Hair follicle dermal papilla cell (primary cell): ENCODE results near the gene PNMA5. TPM values are rescaled to one million over a fixed set of nuclear protein-coding genes. Genes with fewer than 3 reads are reported as not detected.

ENCODE experiments used
- total RNA-seq: library from RNA; depleted of rRNA; stranded (reverse); fragments of >200 nt; gene quantifications from 2 replicates; pipeline ENCODE4 v1.2.3, GENCODE V29; 2012

PNMA5 gene
- total RNA-seq = not detected in 2 replicates

GRCh38 chrX:152993933-152994332 is at the start of gene PNMA5:
PNMA5 (minus strand) TSS chrX:152994116; CDS start chrX:152991598, 2,518 bp downstream.

Other genes with a start within 250 kb of the PNMA5 start
- not detected in 2 replicates for gene MAGEA2, start 240.3 kb downstream of the PNMA5 start, total RNA-seq
- not detected in 2 replicates for gene CSAG3, start 234.9 kb downstream of the PNMA5 start, total RNA-seq
- gene MAGEA6, start 224.4 kb downstream of the PNMA5 start, total RNA-seq = not detected in 2 replicates
- 29.9 and 44.4 TPM in 2 replicates for gene CETN2, start 163.4 kb downstream of the PNMA5 start, total RNA-seq
- gene NSDHL, start 163.1 kb downstream of the PNMA5 start, total RNA-seq = 18.2 and 24.5 TPM in 2 replicates
- gene ZNF185, start 96.0 kb downstream of the PNMA5 start, total RNA-seq = 7.8 and 14.3 TPM in 2 replicates
- 0.12 TPM in 1 of 2 replicates, not detected in the other for gene PNMA3, start 62.4 kb upstream of the PNMA5 start, total RNA-seq
- 2.4 and 4.4 TPM in 2 replicates for gene PNMA6A, start 78.3 kb upstream of the PNMA5 start, total RNA-seq
- not detected in 2 replicates for gene MAGEA1, start 185.2 kb upstream of the PNMA5 start, total RNA-seq